ENCODE data around the gene EMC9.

The EMC9 gene

GRCh38 chr14:24095271-24096068 is 45.9 kb downstream of the EMC9 start:
- no peaks in the 10 kb centered on the region for H3F3A ChIP-seq (ENCODE audit: insufficient read depth, low read length)
- no peaks in the 10 kb centered on the region for H3K36me3 ChIP-seq (replicated peaks; ENCODE audit: insufficient read depth, low read length)
- H3K4me3 ChIP-seq (ENCODE audit: low read length), result peak overlapping the region; percentile 62
- DNase-seq, result no peak
- H3K79me2 ChIP-seq (ENCODE audit: low read length), result peaks cover 5% of the 10 kb centered on the region; the same call in 1 of the 2 replicates
- H3K9me2 ChIP-seq (replicated peaks; ENCODE audit: insufficient read depth, low read length), result no peaks in the 10 kb centered on the region
- H2AFZ ChIP-seq (ENCODE audit: low read length), result no peak overlapping the region
- peak overlapping the region; percentile 76; the same call in 1 of the 2 replicates for H3K4me2 ChIP-seq (ENCODE audit: low read depth, low read length)
- H3K27me3 ChIP-seq (replicated peaks; ENCODE audit: insufficient read depth, low read length), result no peaks in the 10 kb centered on the region
- H3K9me3 ChIP-seq (replicated peaks; ENCODE audit: insufficient read depth, low read length), result no peaks in the 10 kb centered on the region
- no peaks in the 10 kb centered on the region for H3K4me1 ChIP-seq (ENCODE audit: low read length)
- H3K9ac ChIP-seq (ENCODE audit: low read length), result no peak overlapping the region; the same call in 1 of the 2 replicates
- no peaks in the 10 kb centered on the region for H4K20me1 ChIP-seq (ENCODE audit: insufficient read depth, low read length)
- TF ChIP-seq EZH2phosphoT487 (IDR thresholded peaks at IDR 0.05; ENCODE audit: low read length), result no peak
- no peak for TF ChIP-seq EZH2 (optimal IDR thresholded peaks at IDR 0.05; ENCODE audit: low read depth, low read length)
- TF ChIP-seq CTCF (IDR thresholded peaks at IDR 0.05; ENCODE audit: low read length), result no peak
- H3K27ac ChIP-seq (ENCODE audit: low read length), result no peak overlapping the region

- Histone ChIP-seq H3K36me3 (replicated peaks; ENCODE audit: insufficient read depth, low read length) (no peaks in the 10 kb centered on the region), H3K27me3 (replicated peaks; ENCODE audit: insufficient read depth, low read length) (no peaks in the 10 kb centered on the region)
- TF ChIP-seq EZH2 (optimal IDR thresholded peaks at IDR 0.05; ENCODE audit: low read depth, low read length) (no peak), CTCF (IDR thresholded peaks at IDR 0.05; ENCODE audit: low read length) (no peak), EZH2phosphoT487 (IDR thresholded peaks at IDR 0.05; ENCODE audit: low read length) (no peak)
Observed at GRCh38 chr14:24094841-24095270, 46.5 kb downstream of the EMC9 start.

GRCh38 chr14:24093901-24094840 is 47.2 kb downstream of the EMC9 start, which contains the start of gene PCK2:
Gene PCK2, plus strand, starts transcription at chr14:24094311. Its CDS starts 95 bp downstream, at chr14:24094406.
- Histone ChIP-seq H3F3A (ENCODE audit: insufficient read depth, low read length) (no peaks in the 10 kb centered on the region), H3K27me3 (replicated peaks; ENCODE audit: insufficient read depth, low read length) (no peaks in the 10 kb centered on the region), H3K4me3 (ENCODE audit: low read length) (peak within 1 kb of the TSS; percentile 62), H3K36me3 (replicated peaks; ENCODE audit: insufficient read depth, low read length) (no peaks in the 10 kb centered on the region), H3K4me1 (ENCODE audit: low read length) (no peaks in the 10 kb centered on the region), H2AFZ (ENCODE audit: low read length) (peak within 1 kb of the TSS; percentile 89), H3K27ac (ENCODE audit: low read length) (peak within 1 kb of the TSS; percentile 36; the same call in 1 of the 2 replicates), H3K9me2 (replicated peaks; ENCODE audit: insufficient read depth, low read length) (no peaks in the 10 kb centered on the region), H3K4me2 (ENCODE audit: low read depth, low read length) (peak within 1 kb of the TSS; percentile 76; the same call in 1 of the 2 replicates), H3K9ac (ENCODE audit: low read length) (peak within 1 kb of the TSS; percentile 66), H4K20me1 (ENCODE audit: insufficient read depth, low read length) (no peaks in the 10 kb centered on the region), H3K9me3 (replicated peaks; ENCODE audit: insufficient read depth, low read length) (no peaks in the 10 kb centered on the region), H3K79me2 (ENCODE audit: low read length) (peaks cover 5% of the 10 kb centered on the region; the same call in 1 of the 2 replicates)
- peak; percentile 49 for DNase-seq
- TF ChIP-seq CTCF (IDR thresholded peaks at IDR 0.05; ENCODE audit: low read length) (no peak), EZH2 (optimal IDR thresholded peaks at IDR 0.05; ENCODE audit: low read depth, low read length) (no peak), EZH2phosphoT487 (IDR thresholded peaks at IDR 0.05; ENCODE audit: low read length) (no peak)

More at GRCh38 chr14:24094841-24095270, 46.5 kb downstream of the EMC9 start:
- H3K4me3 ChIP-seq (ENCODE audit: low read length), result peak overlapping the region; percentile 62
- peak overlapping the region; percentile 89 for H2AFZ ChIP-seq (ENCODE audit: low read length)
- no peaks in the 10 kb centered on the region for H3F3A ChIP-seq (ENCODE audit: insufficient read depth, low read length)
- no peaks in the 10 kb centered on the region for H3K9me3 ChIP-seq (replicated peaks; ENCODE audit: insufficient read depth, low read length)
- H4K20me1 ChIP-seq (ENCODE audit: insufficient read depth, low read length), result no peaks in the 10 kb centered on the region
- peak overlapping the region; percentile 76; the same call in 1 of the 2 replicates for H3K4me2 ChIP-seq (ENCODE audit: low read depth, low read length)
- no peaks in the 10 kb centered on the region for H3K4me1 ChIP-seq (ENCODE audit: low read length)
- H3K9ac ChIP-seq (ENCODE audit: low read length), result peak overlapping the region; percentile 66
- H3K9me2 ChIP-seq (replicated peaks; ENCODE audit: insufficient read depth, low read length), result no peaks in the 10 kb centered on the region
- no peak for DNase-seq
- H3K27ac ChIP-seq (ENCODE audit: low read length), result peak overlapping the region; percentile 36; the same call in 1 of the 2 replicates
- peaks cover 5% of the 10 kb centered on the region; the same call in 1 of the 2 replicates for H3K79me2 ChIP-seq (ENCODE audit: low read length)
